ENCODE results near the gene PSMD2. TPM values are rescaled to one million over a fixed set of nuclear protein-coding genes. Genes with fewer than 3 reads are reported as not detected.
A peak's percentile ranks its signal among the peaks of the same experiment; 100 is the strongest.

PSMD2 gene
- polyA plus RNA-seq, 3 donors = 138 to 186 (median 167) TPM

- H3K4me1 Mint-ChIP-seq = peaks cover 55% of the 10 kb centered on the region
- Histone ChIP-seq H3K4me2 (replicated peaks; ENCODE audit: extremely low read depth, low read length, poor library complexity, severe bottlenecking) (peak overlapping the region; percentile 98), H3K79me2 (ENCODE audit: insufficient read depth, low read length) (peaks cover 71% of the 10 kb centered on the region), H3K9ac (ENCODE audit: insufficient read depth, low read length, poor library complexity, severe bottlenecking) (no peak overlapping the region), H3K4me3 (replicated peaks in 1 of 3; ENCODE audit: low read depth in 2 of 3, low read length in 3 of 3) (peak overlapping the region in 1 of 3 experiments; percentile 91), H2AFZ (ENCODE audit: insufficient read depth, low read depth, low read length, poor library complexity, severe bottlenecking) (no peak overlapping the region), H4K20me1 (ENCODE audit: insufficient read depth, low read length) (peaks cover 37% of the 10 kb centered on the region), H3K9me3 (replicated peaks in 1 of 2; ENCODE audit: control insufficient read depth in 1 of 2, insufficient read depth in 1 of 2, low read length in 2 of 2) (no peaks in the 10 kb centered on the region), H3K27me3 (ENCODE audit: control insufficient read depth in 2 of 2, insufficient read depth in 2 of 2, low read length in 2 of 2) (no peaks in the 10 kb centered on the region), H3K36me3 (replicated peaks in 1 of 2; ENCODE audit: control insufficient read depth in 1 of 2, insufficient read depth in 2 of 2, low read length in 2 of 2) (peaks cover 24 to 36% of the 10 kb centered on the region in 2 donors), H3K27ac (ENCODE audit: low read depth in 1 of 2, low read length in 2 of 2) (peak overlapping the region in 1 of 2 donors; percentile 91), H3K4me1 (ENCODE audit: control insufficient read depth in 1 of 2, insufficient read depth in 2 of 2, low read length in 2 of 2) (peaks cover 71 to 77% of the 10 kb centered on the region in 2 donors)
- H3K9me3 Mint-ChIP-seq = peaks cover 0 to 2% (median 0%) of the 10 kb centered on the region in 7 donors
- H3K27ac Mint-ChIP-seq = peak overlapping the region in 5 of 7 donors; percentile 79 to 97 (median 87)
- H3K4me3 Mint-ChIP-seq = peak overlapping the region; percentile 89 to 93
- DNase-seq = no peak
- H3K27me3 Mint-ChIP-seq (ENCODE audit: low read depth in 3 of 3) = peaks cover 0 to 5% (median 0%) of the 10 kb centered on the region in 3 donors
- intact Hi-C loops (cut with micrococcal nuclease) = no loop called here
- no peak for TF ChIP-seq CTCF (IDR thresholded peaks at IDR 0.05)
- H3K36me3 Mint-ChIP-seq = peaks cover 34 to 35% of the 10 kb centered on the region in 2 donors
- WGBS (ENCODE audit: insufficient coverage) = 90% methylated on average over 7 of the region's 7 CpGs
Observed at GRCh38 chr3:184316792-184317191, 17.8 kb downstream of the PSMD2 start.

GRCh38 chr3:184317201-184317600 lies 18.2 kb downstream of the PSMD2 start:
- H2AFZ ChIP-seq (ENCODE audit: insufficient read depth, low read depth, low read length, poor library complexity, severe bottlenecking) = no peak overlapping the region
- no peak overlapping the region for H3K9ac ChIP-seq (ENCODE audit: insufficient read depth, low read length, poor library complexity, severe bottlenecking)
- H3K4me3 ChIP-seq (replicated peaks in 1 of 3; ENCODE audit: low read depth in 2 of 3, low read length in 3 of 3) = peak overlapping the region in 1 of 3 experiments; percentile 91
- no peaks in the 10 kb centered on the region for H3K27me3 ChIP-seq (ENCODE audit: control insufficient read depth in 2 of 2, insufficient read depth in 2 of 2, low read length in 2 of 2)
- no peaks in the 10 kb centered on the region for H3K9me3 ChIP-seq (replicated peaks in 1 of 2; ENCODE audit: control insufficient read depth in 1 of 2, insufficient read depth in 1 of 2, low read length in 2 of 2)
- no peak for DNase-seq
- intact Hi-C loops (cut with micrococcal nuclease) = no loop called here
- TF ChIP-seq CTCF (IDR thresholded peaks at IDR 0.05) = no peak
- H3K79me2 ChIP-seq (ENCODE audit: insufficient read depth, low read length) = peaks cover 71% of the 10 kb centered on the region
- Mint-ChIP-seq H3K36me3 (peaks cover 39% of the 10 kb centered on the region in 2 donors), H3K27me3 (ENCODE audit: low read depth in 3 of 3) (peaks cover 0 to 5% (median 0%) of the 10 kb centered on the region in 3 donors), H3K27ac (peak overlapping the region in 5 of 7 donors; percentile 8 to 97 (median 65)), H3K4me1 (peaks cover 59% of the 10 kb centered on the region), H3K4me3 (no peak overlapping the region), H3K9me3 (peaks cover 0 to 2% (median 0%) of the 10 kb centered on the region in 7 donors)
- H4K20me1 ChIP-seq (ENCODE audit: insufficient read depth, low read length) = peaks cover 41% of the 10 kb centered on the region
- peaks cover 27 to 40% of the 10 kb centered on the region in 2 donors for H3K36me3 ChIP-seq (replicated peaks in 1 of 2; ENCODE audit: control insufficient read depth in 1 of 2, insufficient read depth in 2 of 2, low read length in 2 of 2)
- H3K4me2 ChIP-seq (replicated peaks; ENCODE audit: extremely low read depth, low read length, poor library complexity, severe bottlenecking) = peak overlapping the region; percentile 98
- H3K4me1 ChIP-seq (ENCODE audit: control insufficient read depth in 1 of 2, insufficient read depth in 2 of 2, low read length in 2 of 2) = peaks cover 76 to 81% of the 10 kb centered on the region in 2 donors
- 59% methylated on average over 4 of the region's 5 CpGs for WGBS (ENCODE audit: insufficient coverage)
- H3K27ac ChIP-seq (ENCODE audit: low read depth in 1 of 2, low read length in 2 of 2) = peak overlapping the region in 1 of 2 donors; percentile 91
